ENCODE results near the gene HNRNPC.
"Not testable (repeated sequence)": the region's sequence is repeated elsewhere in the genome, so short reads cannot be mapped to it uniquely, and the experiment has no call there.

Gene HNRNPC

GRCh38 chr14:21257394-21257909, 11.8 kb downstream of the HNRNPC start:
- no peaks in the 10 kb centered on the region for H3K27me3 ChIP-seq (ENCODE audit: insufficient read depth, low read length, poor library complexity, severe bottlenecking)
- H3K9me2 ChIP-seq (replicated peaks; ENCODE audit: low read depth, low read length) = no peaks in the 10 kb centered on the region
- peaks cover 100% of the 10 kb centered on the region for H3K79me2 ChIP-seq (ENCODE audit: insufficient read depth, low read length)
- TF ChIP-seq CTCF (conservative IDR thresholded peaks at IDR 0.05; ENCODE audit: low read length) = no peak
- no peak for TF ChIP-seq EZH2phosphoT487 (IDR thresholded peaks at IDR 0.05; ENCODE audit: borderline replicate concordance)
- H2AFZ ChIP-seq (ENCODE audit: low read length) = no peak overlapping the region
- H3F3A ChIP-seq (ENCODE audit: low read depth) = 0 out of 2 replicates have a peak, but pooled peaks cover 4% of the 10 kb centered on the region
- peaks cover 75% of the 10 kb centered on the region for H3K36me3 ChIP-seq (ENCODE audit: insufficient read depth, low read length)
- no peaks in the 10 kb centered on the region for H3K9me3 ChIP-seq (ENCODE audit: insufficient read depth, low read depth, low read length)
- H3K4me2 ChIP-seq (ENCODE audit: low read depth, low read length, poor library complexity, severe bottlenecking) = peak overlapping the region; percentile 92
- H4K20me1 ChIP-seq (ENCODE audit: insufficient read depth, low read length, poor library complexity, severe bottlenecking) = peaks cover 95% of the 10 kb centered on the region
- peaks cover 61% of the 10 kb centered on the region for H3K4me1 ChIP-seq (ENCODE audit: insufficient read depth, low read length, poor library complexity, severe bottlenecking)
- peak overlapping the region; percentile 66 for H3K4me3 ChIP-seq (ENCODE audit: low read length, poor library complexity, severe bottlenecking)
- H3K9ac ChIP-seq (ENCODE audit: low read depth, low read length, poor library complexity, severe bottlenecking) = peak overlapping the region; percentile 32

GRCh38 chr14:21256539-21257393, 12.5 kb downstream of the HNRNPC start:
- Histone ChIP-seq H3K79me2 (ENCODE audit: insufficient read depth, low read length) (peaks cover 100% of the 10 kb centered on the region), H3K4me3 (ENCODE audit: low read length, poor library complexity, severe bottlenecking) (peak overlapping the region; percentile 66), H3K4me2 (ENCODE audit: low read depth, low read length, poor library complexity, severe bottlenecking) (peak overlapping the region; percentile 92), H4K20me1 (ENCODE audit: insufficient read depth, low read length, poor library complexity, severe bottlenecking) (peaks cover 95% of the 10 kb centered on the region), H3K36me3 (ENCODE audit: insufficient read depth, low read length) (peaks cover 75% of the 10 kb centered on the region), H3K9ac (ENCODE audit: low read depth, low read length, poor library complexity, severe bottlenecking) (peak overlapping the region; percentile 32), H3K4me1 (ENCODE audit: insufficient read depth, low read length, poor library complexity, severe bottlenecking) (peaks cover 57% of the 10 kb centered on the region), H3F3A (ENCODE audit: low read depth) (0 out of 2 replicates have a peak, but pooled peaks cover 4% of the 10 kb centered on the region), H3K9me2 (replicated peaks; ENCODE audit: low read depth, low read length) (no peaks in the 10 kb centered on the region), H3K9me3 (ENCODE audit: insufficient read depth, low read depth, low read length) (no peaks in the 10 kb centered on the region), H2AFZ (ENCODE audit: low read length) (no peak overlapping the region), H3K27me3 (ENCODE audit: insufficient read depth, low read length, poor library complexity, severe bottlenecking) (no peaks in the 10 kb centered on the region)
- TF ChIP-seq CTCF (conservative IDR thresholded peaks at IDR 0.05; ENCODE audit: low read length) (no peak), EZH2phosphoT487 (IDR thresholded peaks at IDR 0.05; ENCODE audit: borderline replicate concordance) (no peak)

GRCh38 chr14:21256102-21256447, 13.2 kb downstream of the HNRNPC start:
- H3K9ac ChIP-seq (ENCODE audit: low read depth, low read length, poor library complexity, severe bottlenecking); H3K9me2 ChIP-seq (replicated peaks; ENCODE audit: low read depth, low read length); H3F3A ChIP-seq (ENCODE audit: low read depth); H2AFZ ChIP-seq (ENCODE audit: low read length); H3K9me3 ChIP-seq (ENCODE audit: insufficient read depth, low read depth, low read length); H3K27me3 ChIP-seq (ENCODE audit: insufficient read depth, low read length, poor library complexity, severe bottlenecking): not testable (repeated sequence)
- peak overlapping the region; percentile 92 for H3K4me2 ChIP-seq (ENCODE audit: low read depth, low read length, poor library complexity, severe bottlenecking)
- H4K20me1 ChIP-seq (ENCODE audit: insufficient read depth, low read length, poor library complexity, severe bottlenecking) = peaks cover 95% of the 10 kb centered on the region
- peak overlapping the region; percentile 66 for H3K4me3 ChIP-seq (ENCODE audit: low read length, poor library complexity, severe bottlenecking)
- peaks cover 51% of the 10 kb centered on the region for H3K4me1 ChIP-seq (ENCODE audit: insufficient read depth, low read length, poor library complexity, severe bottlenecking)
- peaks cover 75% of the 10 kb centered on the region for H3K36me3 ChIP-seq (ENCODE audit: insufficient read depth, low read length)
- H3K79me2 ChIP-seq (ENCODE audit: insufficient read depth, low read length) = peaks cover 100% of the 10 kb centered on the region

All from Loucy (cell line).